ENCODE results near the gene RP2.

The RP2 gene

GRCh38 chrX:46903458-46904242 lies 66.8 kb downstream of the RP2 start:
- peak; percentile 28 for DNase-seq (ENCODE audit: insufficient read length, low spot score)
- FAIRE-seq = no peak
- peak; percentile 49 for TF ChIP-seq CTCF (IDR thresholded peaks at IDR 0.05; ENCODE audit: insufficient read depth, missing control alignments)

DNA sequence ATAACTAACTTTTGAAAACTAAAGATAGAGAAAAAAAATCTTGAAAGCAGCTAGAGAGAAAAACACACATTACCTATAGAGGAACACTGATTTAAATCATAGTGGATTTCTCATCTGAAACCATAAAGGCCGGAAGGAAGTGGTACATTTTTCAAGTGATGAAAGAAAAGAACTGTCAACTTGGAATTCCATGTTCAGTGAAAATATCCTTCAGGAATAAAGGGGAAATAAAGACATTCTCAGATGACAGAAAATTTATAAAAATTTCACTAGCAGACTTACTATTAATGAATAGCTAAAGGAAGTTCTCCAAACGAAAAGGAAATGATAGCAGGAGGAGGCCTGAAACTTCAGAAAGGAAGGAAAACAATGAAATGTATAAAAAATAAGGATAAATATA lies 67.8 kb downstream of the RP2 start:
- FAIRE-seq (no peak), DNase-seq (ENCODE audit: insufficient read length, low spot score) (no peak)
- no peak for TF ChIP-seq CTCF (IDR thresholded peaks at IDR 0.05; ENCODE audit: insufficient read depth, missing control alignments)

DNA sequence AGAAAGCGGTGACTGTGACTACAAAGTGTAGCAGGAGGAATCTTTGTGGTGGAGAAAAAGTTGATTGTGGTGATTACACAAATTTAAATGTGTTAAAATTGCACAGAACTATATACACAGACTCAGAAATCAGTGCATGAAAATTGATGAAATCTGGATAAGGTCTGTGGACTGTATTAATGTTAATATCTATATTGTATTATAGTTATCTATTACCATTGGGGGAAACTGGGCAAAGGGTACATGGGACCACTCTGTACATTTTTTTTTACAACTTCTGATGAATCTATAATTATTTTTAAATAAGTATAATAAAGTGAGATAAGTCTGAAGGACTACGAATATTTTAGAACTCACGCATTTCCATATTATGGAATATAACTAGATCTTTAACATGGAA lies 73.6 kb downstream of the RP2 start:
- FAIRE-seq = no peak

DNA sequence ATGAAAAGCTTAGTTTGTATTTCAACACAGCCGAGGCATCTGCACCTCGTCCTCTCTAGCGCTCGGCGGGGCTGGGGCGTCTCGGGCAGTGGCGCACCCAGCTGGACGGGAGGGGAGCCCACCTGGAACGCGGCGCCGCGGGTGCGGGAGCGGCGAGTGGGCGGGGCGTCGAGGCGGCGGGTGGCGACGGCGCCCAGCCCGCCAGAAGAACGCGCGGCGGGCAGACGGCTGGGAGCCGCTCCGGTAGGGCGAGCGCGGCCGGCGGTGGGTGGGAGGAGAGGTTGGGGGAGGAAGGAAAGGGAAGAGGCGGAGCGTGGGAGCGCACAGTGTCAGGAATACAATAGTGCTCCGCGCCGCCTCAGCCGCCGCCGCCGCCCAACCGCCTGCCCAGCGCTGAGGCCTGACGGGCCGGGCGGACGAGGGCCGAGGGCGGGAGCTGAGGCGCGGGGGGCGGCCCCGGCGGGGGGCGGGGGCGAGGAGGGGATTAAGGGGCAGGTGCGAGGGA lies 75.3 kb downstream of the RP2 start, which contains the start of gene JADE3:
Gene JADE3, plus strand, starts transcription at position 324 of the 505 bp plus-strand sequence. CDS start 72,474 bp downstream, outside the sequence.
- no peak for FAIRE-seq
- TF ChIP-seq CTCF (IDR thresholded peaks at IDR 0.05; ENCODE audit: insufficient read depth, missing control alignments) = no peak

More for the DNA sequence above, 73.6 kb downstream of the RP2 start:
- DNase-seq (ENCODE audit: insufficient read length, low spot score) = no peak
- TF ChIP-seq CTCF (IDR thresholded peaks at IDR 0.05; ENCODE audit: insufficient read depth, missing control alignments) = no peak

DNA sequence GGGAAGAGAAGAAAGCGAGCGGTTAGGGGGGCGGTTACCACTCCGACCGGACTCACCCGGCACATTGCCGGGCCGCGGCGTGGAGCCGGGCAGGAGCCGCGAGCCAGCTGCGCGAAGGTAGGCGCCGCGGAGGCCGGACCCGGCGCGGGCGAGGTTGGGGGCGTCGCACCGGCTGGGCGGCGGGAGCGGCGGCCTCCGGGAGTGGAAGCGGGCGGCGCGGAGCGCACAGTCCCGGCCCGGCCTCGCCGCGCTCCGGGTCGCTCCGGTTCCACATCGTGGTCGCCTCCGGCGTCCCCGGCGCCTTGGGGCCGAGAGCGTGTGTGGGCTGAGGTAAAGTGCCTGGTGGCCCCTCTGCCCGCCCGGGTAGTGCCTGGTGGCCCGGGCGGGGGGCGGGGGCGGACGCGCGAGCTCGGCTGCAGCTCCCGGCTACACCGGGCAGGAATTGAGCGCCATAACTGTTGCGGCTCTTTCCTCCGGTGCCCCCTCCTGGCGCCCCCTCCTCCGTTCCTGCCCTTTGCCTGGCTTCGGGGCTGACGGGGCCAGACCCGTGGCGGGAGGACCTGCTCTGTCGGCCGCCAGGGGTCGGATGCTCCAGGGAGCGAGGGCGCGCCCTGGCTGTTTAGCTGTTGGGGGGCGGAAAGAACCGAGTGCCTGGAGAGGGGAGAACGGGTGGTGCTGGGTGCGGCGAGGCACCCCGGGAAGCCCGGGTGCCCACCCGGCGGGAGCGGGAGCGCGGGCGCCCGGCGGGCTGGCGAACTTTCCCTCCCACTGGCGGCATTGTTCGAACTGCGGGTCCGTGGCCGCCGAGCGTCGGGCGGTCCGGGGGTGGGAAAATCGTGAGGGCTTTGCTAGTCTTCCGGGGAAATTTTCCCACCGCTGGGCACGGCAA lies 76.0 kb downstream of the RP2 start:
- no peak for FAIRE-seq
- peak; percentile 9 for TF ChIP-seq CTCF (IDR thresholded peaks at IDR 0.05; ENCODE audit: insufficient read depth, missing control alignments)
- peak; percentile 7 for DNase-seq (ENCODE audit: insufficient read length, low spot score)

More for the DNA sequence above, 75.3 kb downstream of the RP2 start, which contains the start of gene JADE3:
- DNase-seq (ENCODE audit: insufficient read length, low spot score) = peak; percentile 23

DNA sequence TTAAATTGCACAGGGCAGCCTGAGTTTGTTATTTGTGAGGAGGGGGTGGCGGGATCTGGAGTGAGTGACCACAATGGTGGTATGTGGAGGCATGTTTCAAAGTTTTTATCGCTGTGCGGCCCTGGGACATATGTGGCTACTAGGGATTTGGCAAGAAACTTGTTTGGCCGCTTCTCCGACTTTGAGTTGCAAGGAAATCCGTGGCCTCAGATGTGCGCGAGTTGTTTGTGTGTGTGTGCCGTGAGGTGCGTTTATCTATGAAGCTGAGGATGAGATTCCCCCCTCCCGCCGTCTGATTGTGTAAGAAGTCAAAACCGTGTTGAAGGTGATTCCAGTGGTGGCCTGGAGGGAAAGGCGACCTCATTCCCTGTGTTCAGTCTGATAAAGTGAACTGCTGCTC lies 76.8 kb downstream of the RP2 start:
- DNase-seq (ENCODE audit: insufficient read length, low spot score) = no peak
- TF ChIP-seq CTCF (IDR thresholded peaks at IDR 0.05; ENCODE audit: insufficient read depth, missing control alignments) = no peak
- no peak for FAIRE-seq
